NCI-H82 (cell line): Measurements from ENCODE around the gene DNALI1.
"Not testable (repeated sequence)": the region's sequence is repeated elsewhere in the genome, so short reads cannot be mapped to it uniquely, and the experiment has no call there.

ENCODE experiments used
- DNase-seq: peaks from one replicate; lab custom pipeline; 2025; lab: John Stamatoyannopoulos, UW

Gene DNALI1

GRCh38 chr1:37556712-37557196 is at the start of gene DNALI1:
Gene DNALI1, plus strand, starts transcription at chr1:37556940. Its CDS starts 55 bp downstream, at chr1:37556995.
- peak; percentile 65 for DNase-seq

- DNase-seq = peak; percentile 32
These were observed 47.6 kb upstream of the DNALI1 start for GRCh38 chr1:37509181-37509580.

DNA sequence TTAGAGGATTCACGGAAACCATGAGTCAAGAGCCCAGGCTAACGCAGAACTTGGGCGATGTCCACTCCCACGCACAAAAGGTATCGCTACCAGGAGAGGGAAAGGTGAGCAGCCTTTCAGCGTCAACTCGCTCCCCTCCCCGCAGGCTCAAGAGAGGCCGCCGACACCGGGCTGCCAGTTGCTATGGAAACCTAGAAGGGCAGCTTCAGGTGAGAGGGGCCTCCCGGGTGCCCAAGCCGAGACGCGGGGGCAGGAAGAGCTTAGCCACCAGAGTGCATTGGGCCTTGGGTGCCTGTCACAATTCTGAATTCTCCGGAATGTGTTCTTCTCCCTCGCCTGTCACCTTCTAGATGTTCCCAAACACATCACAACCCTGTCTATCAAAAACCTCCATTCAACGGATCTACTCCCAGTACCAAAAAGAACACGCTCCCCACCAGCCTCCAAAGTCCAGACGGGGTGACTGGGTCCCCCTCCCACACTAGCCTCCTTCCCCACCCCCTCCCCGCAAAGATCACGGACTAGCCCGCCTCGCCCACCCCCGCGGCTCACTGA is 42.9 kb upstream of the DNALI1 start:
- peak; percentile 51 for DNase-seq

DNA sequence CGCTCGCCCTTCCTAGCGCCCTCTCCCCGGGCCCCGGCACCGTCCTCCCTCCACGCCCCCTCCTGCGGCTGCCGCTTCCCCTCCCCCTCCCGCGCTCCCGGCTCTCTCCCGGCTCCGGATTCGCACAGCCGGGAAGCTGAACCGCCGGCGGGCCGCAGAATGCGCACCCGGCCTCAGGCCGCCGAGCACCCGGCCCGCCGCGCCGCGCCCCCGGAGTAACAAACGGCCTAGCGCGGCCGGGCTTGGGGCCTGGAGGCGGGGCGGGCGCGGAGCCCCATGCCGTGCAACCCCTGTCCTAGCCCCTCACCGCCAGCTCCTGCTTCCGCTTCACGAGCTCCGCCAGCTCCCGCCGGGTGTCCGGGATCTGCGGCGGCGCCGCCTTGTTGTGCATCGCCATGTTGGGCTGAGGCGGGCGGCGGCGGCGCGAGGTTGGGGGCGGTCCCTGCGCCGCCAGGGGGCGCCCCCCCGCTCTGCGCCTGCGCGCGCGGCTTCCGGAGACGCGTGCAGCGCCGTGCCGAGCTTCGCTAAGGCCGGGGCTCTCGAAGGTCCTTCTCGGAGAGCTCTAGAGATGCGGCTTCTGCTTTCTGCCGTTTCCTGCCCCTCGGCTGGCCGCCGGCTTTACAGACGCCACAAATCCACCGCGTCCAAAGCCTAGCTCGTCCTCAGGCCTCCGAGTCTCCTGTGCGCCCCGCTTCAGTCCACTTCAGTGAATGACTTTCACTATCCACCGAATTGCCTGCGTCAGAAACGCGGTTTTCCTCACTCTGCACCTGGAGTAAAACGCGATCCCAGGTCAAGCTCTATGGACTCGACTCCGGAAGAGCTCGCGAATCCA is 42.2 kb upstream of the DNALI1 start, which contains the start of gene MEAF6:
MEAF6 (minus strand) TSS at position 417 of the 835 bp plus-strand sequence; CDS start at position 397, 20 bp downstream.
- DNase-seq = peak; percentile 90

GRCh38 chr1:37515185-37516034 is 41.3 kb upstream of the DNALI1 start:
- peak; percentile 46 for DNase-seq

DNA sequence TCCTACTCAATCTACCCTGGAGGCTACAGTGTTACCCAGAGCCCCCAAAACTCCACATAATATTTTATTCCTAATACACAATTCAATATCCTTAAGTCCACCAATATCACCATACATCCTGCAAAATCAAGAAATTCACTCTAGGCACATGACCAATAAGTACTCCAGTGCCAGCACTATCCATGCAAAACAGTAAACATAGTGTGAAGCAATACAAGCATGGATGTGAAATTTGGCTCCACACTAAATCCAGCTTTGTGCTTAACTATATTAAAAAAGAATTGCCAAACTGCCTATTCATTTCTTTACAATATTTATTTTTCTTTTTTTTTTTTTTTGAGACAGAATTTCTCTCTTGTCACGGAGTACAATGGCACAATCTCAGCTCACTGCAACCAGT is 39.2 kb upstream of the DNALI1 start:
- no peak for DNase-seq

DNA sequence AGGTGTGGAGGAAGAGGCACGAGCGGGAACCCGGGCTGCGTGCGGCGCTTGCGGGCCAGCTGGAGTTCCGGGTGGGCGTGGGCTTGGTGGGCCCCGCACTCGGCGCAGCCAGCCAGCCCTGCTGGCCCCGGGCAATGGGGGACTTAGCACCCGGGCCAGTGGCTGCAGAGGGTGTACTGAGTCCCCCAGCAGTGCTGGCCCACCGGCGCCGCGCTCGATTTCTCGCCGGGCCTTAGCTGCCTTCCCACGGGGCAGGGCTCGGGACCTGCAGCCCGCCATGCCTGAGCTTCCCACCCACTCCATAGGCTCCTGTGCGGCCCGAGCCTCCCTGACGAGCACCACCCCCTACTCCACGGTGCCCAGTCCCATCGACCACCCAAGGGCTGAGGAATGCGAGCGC is 38.5 kb upstream of the DNALI1 start:
- not testable (repeated sequence) for DNase-seq

GRCh38 chr1:37518929-37519328 is 37.8 kb upstream of the DNALI1 start:
- not testable (repeated sequence) for DNase-seq

DNA sequence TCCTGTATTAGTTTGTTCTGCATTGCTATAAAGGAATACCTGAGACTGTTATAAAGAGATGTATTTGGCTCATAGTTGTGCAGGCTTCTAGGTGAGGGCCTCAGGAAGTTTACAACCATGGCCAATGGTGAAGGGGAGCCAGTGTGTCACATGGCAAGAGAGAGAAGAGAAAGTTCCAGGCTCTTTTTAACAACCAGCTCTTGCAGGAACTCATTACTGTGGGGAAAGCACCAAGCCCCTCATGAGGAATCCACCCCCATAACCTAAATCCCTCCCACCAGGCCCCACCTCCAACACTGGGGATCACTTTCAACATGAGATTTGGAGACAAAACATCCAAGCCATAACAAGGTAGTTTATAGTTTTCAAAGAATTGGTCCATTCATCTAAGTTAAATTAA is 37.1 kb upstream of the DNALI1 start:
- DNase-seq = no peak

DNA sequence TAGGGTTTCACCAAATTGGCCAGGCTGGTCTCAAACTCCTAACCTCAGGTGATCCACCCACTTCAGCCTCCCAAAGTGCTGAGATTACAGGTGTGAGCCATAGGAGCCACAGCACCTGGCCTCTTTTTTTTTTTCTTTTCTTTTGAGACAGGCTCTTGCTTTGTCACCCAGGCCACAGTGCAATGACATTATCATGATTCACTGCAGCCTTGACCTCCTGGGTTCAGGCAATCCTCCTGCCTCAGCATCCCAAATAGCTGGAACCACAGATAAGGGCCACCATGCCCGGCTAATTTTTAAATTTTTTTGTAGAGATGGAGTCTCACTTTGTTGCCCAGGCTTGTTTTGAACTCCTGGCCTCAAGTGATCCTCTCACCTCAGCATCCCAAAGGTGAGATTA is 26.9 kb upstream of the DNALI1 start:
- DNase-seq = not testable (repeated sequence)

DNA sequence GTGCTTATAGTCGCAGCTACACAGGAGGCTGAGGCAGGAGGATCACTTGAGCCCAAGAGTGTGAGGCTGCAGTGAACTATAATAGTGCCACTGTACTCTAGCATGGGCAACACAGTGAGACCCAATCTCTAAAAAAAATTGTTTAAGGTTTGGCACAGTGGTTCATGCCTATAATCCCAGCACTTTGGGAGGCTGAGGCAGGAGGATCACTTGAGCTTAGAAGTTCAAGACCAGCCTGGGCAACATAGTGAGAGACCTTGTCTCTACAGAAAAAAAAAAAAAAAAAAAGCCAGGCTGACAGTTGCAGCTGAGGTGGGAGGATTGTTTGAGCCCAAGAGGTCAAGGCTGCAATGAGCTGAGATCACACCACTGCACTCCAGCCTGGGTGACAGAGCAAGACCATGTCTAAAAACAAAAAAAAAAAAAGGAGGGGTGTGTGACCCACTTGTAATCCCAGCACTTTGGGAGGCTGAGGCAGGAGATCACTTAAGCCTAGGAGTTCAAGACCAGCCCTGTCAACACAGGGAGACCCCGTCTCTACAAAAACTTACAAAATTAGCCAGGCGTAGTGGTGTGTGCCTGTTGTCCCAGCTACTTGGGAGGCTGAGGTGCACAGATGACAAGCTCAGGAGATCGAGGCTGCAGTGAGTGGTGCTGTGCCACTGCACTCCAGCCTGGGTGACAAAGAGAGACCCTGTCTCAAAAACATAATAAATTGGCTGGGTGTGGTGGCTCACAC is 24.2 kb upstream of the DNALI1 start:
- DNase-seq = not testable (repeated sequence)

GRCh38 chr1:37533317-37534093 is 23.2 kb upstream of the DNALI1 start:
- no peak for DNase-seq

DNA sequence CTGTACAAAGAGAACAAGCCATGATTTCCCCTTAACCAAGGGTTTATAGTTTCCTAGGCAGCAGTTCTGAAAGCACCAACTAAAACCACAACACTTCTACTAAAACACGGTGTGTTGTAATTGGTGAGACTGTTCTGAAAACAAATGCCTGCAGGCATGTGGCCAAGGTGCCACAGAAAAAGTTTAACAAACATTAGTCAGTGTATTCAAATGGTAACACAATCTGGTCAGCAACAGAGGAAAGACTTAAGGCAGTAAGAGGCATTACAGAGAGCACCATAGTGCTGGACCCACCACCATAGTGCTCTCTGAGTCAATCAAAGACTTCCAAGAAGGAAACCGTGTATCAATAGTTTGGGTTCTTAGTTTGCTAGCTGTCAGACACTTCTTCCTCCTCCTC is 19.4 kb upstream of the DNALI1 start:
- no peak for DNase-seq

GRCh38 chr1:37539154-37539553 is 17.6 kb upstream of the DNALI1 start:
- DNase-seq = not testable (repeated sequence)

GRCh38 chr1:37540036-37540785 is 16.5 kb upstream of the DNALI1 start:
- no peak for DNase-seq

DNA sequence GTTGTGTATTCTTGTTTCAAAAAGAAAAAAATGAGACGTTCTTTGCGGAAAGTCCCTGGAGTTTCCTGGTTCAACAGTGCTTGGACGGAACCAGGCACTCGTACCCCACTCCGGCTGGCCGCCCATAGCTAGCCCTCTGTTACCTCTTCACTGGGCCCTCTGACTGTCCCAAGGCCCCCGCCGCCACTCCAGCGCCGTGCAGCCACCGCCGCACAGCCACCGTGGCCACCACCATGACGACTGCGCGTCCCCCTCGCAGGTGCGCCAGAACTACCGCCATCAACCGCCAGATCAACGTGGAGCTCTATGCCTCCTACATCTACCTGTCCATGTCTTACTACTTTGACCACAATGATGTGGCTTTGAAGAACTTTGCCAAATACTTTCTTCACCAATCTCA is 12.2 kb upstream of the DNALI1 start:
- no peak for DNase-seq

DNA sequence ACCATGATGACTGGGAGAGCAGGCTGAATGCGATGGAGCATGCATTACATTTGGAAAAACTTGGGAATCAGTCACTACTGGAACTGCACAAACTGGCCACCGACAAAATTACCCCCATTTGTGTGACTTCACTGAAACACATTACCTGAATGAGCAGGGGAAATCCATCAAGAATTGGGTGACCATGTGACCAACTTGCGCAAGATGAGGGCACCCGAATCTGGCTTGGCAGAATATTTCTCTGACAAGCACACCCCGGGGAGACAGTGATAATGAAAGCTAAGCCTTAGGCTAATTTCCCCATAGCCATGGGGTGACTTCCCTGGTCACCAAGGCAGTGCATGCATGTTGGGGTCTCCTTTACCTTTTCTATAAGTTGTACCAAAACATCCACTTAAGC is 11.7 kb upstream of the DNALI1 start:
- DNase-seq = no peak

DNA sequence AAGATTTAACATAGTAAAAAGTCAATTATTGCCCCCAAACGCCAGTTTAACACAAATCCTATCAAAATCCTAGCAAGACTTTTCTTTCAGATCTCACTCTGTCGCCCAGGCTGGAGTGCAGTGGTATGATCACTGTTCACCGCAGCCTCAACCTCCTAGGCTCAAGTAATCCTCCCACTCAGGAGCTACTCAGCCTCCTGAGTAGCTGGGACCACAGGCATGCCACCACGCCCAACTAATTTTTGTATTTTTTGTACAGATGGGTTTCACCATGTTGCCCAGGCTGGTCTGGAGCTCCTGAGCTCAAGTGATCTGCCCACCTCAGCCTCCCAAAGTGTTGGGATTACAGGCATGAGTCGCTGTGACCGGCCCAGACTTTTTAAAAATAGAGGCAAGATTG is 7.4 kb upstream of the DNALI1 start:
- DNase-seq = no peak

GRCh38 chr1:37553598-37553926 is 3.2 kb upstream of the DNALI1 start:
- DNase-seq = peak; percentile 81
